Measurements from ENCODE around the gene LAMA1. TPM values are rescaled to one million over a fixed set of nuclear protein-coding genes. Genes with fewer than 3 reads are reported as not detected.

The LAMA1 gene
- total RNA-seq, 1 experiment from 2014 or later = 28.8 TPM

DNA sequence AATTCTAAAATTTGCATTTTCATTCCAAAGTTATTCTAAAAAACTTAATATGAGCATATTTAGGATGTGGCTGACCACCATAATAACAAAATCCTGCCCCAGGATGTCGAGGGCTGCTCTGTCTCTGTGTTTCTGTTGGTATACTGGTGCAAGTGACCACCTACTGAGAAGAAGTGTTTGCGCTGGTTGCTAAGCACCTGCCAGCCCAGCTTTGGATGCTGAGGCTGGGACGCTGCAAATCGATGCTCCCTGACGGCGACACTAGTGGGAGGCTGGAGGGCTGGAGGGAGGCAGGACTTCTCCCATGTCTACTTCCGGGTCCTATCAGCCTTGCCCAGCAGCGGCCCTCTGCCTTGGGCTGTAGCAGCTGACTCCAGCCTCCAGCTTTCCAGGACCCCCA is 45.0 kb downstream of the LAMA1 start:
- Mint-ChIP-seq H3K27ac (no peak overlapping the region; a peak in 1 of 7 replicates), H3K36me3 (ENCODE audit: insufficient read depth in 1 of 3, low read depth in 3 of 3) (peaks cover 7 to 14% (median 14%) of the 10 kb centered on the region in 3 experiments), H3K4me1 (peaks cover 6 to 16% of the 10 kb centered on the region in 2 experiments; a peak in 2 of 4 replicates), H3K9me3 (no peaks in the 10 kb centered on the region), H3K27me3 (ENCODE audit: low read depth) (no peaks in the 10 kb centered on the region; the same call in 1 of the 2 replicates), H3K4me3 (no peak overlapping the region)
- Histone ChIP-seq H3K79me1 (ENCODE audit: insufficient read depth, low read depth, low read length, poor library complexity, severe bottlenecking) (no peaks in the 10 kb centered on the region), H2AFZ (ENCODE audit: low read length) (no peak overlapping the region), H4K20me1 (ENCODE audit: control insufficient read depth, insufficient read depth, insufficient read length) (no peaks in the 10 kb centered on the region), H3K27me3 (ENCODE audit: insufficient read depth, low read length) (no peaks in the 10 kb centered on the region), H3K9me3 (ENCODE audit: control insufficient read depth, low read depth, low read length) (no peaks in the 10 kb centered on the region), H3T11ph (ENCODE audit: low read length) (no peak overlapping the region), H2BK20ac (ENCODE audit: low read depth, low read length, poor library complexity, severe bottlenecking) (no peak overlapping the region), H3K23me2 (ENCODE audit: insufficient read length, low read depth, low read length, poor library complexity, severe bottlenecking) (no peaks in the 10 kb centered on the region), H2BK5ac (ENCODE audit: insufficient read length, low read length) (no peak overlapping the region), H3K9ac (ENCODE audit: extremely low read depth, insufficient read length, low read length) (no peak overlapping the region), H2BK120ac (ENCODE audit: low read depth, low read length, poor library complexity, severe bottlenecking) (no peak overlapping the region), H3K18ac (ENCODE audit: insufficient read length, low read depth, low read length) (no peak overlapping the region), H3K79me2 (ENCODE audit: insufficient read depth, low read length) (no peaks in the 10 kb centered on the region), H4K5ac (ENCODE audit: insufficient read length, low read depth, low read length) (no peak overlapping the region), H3K27ac (ENCODE audit: insufficient read length, low read depth, low read length) (no peak overlapping the region), H2BK12ac (ENCODE audit: insufficient read length, low read depth, low read length) (no peak overlapping the region), H3K14ac (ENCODE audit: insufficient read depth, low read length) (no peak overlapping the region), H2AK5ac (ENCODE audit: insufficient read length, low read length) (no peak overlapping the region), H3K56ac (ENCODE audit: insufficient read length, low read depth, low read length) (no peak overlapping the region), H4K8ac (replicated peaks; ENCODE audit: insufficient read length, low read depth, low read length) (no peak overlapping the region), H3K23ac (ENCODE audit: insufficient read length, low read depth, low read length) (no peak overlapping the region), H3K4me1 (ENCODE audit: insufficient read depth, low read length) (no peaks in the 10 kb centered on the region), H2BK15ac (ENCODE audit: low read depth, low read length) (no peak overlapping the region), H4K91ac (ENCODE audit: insufficient read length, low read depth, low read length) (no peak overlapping the region), H3K4ac (ENCODE audit: low read depth, low read length) (no peak overlapping the region), H3K4me2 (ENCODE audit: insufficient read depth, insufficient read length, low read length) (no peak overlapping the region)
- TF ChIP-seq, protein P1, sequence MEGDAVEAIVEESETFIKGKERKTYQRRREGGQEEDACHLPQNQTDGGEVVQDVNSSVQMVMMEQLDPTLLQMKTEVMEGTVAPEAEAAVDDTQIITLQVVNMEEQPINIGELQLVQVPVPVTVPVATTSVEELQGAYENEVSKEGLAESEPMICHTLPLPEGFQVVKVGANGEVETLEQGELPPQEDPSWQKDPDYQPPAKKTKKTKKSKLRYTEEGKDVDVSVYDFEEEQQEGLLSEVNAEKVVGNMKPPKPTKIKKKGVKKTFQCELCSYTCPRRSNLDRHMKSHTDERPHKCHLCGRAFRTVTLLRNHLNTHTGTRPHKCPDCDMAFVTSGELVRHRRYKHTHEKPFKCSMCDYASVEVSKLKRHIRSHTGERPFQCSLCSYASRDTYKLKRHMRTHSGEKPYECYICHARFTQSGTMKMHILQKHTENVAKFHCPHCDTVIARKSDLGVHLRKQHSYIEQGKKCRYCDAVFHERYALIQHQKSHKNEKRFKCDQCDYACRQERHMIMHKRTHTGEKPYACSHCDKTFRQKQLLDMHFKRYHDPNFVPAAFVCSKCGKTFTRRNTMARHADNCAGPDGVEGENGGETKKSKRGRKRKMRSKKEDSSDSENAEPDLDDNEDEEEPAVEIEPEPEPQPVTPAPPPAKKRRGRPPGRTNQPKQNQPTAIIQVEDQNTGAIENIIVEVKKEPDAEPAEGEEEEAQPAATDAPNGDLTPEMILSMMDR (conservative IDR thresholded peaks at IDR 0.05) = no peak
- no CpG with 5 or more reads among the region's 8 CpGs for WGBS (ENCODE audit: extremely low coverage, insufficient read length, low lambda C conversion rate)
- no peak for DNase-seq
